Mesenchymal stem cell (in vitro differentiated cells and primary cell): ENCODE data around the gene NKAIN2.

Experiments used
- DNase-seq: peaks from one replicate; pipeline ENCODE4 v3.0.0-alpha.2; 2013
- H2AFZ ChIP-seq: one replicate; pipeline ENCODE4 v1.6.1; 2013; ENCODE audit warnings: low read depth, mild to moderate bottlenecking, control low read depth, inconsistent platforms, low read length, moderate library complexity
- H2AK5ac ChIP-seq: 2 replicates; pipeline ENCODE4 v1.6.1; 2013; ENCODE audit warnings: low read length, moderate library complexity, mild to moderate bottlenecking, inconsistent platforms; ENCODE audit not compliant: severe bottlenecking
- H2BK120ac ChIP-seq: one replicate; pipeline ENCODE4 v1.6.1; 2013; ENCODE audit warnings: low read depth, mild to moderate bottlenecking, inconsistent platforms, low read length, moderate library complexity
- H2BK12ac ChIP-seq, 2 experiments: one replicate each; pipeline ENCODE4 v1.6.1; 2013; ENCODE audit warnings: inconsistent platforms in 2 of 2, low read length in 2 of 2, mild to moderate bottlenecking in 2 of 2, moderate library complexity in 2 of 2, control low read depth in 1 of 2
- H2BK15ac ChIP-seq: one replicate; pipeline ENCODE4 v1.6.1; 2013; ENCODE audit warnings: mild to moderate bottlenecking, low read depth, inconsistent platforms; ENCODE audit not compliant: poor library complexity, severe bottlenecking
- H2BK5ac ChIP-seq: 2 replicates; pipeline ENCODE4 v1.6.1; 2013; ENCODE audit warnings: low read depth, mild to moderate bottlenecking, low read length, control low read depth, inconsistent platforms; ENCODE audit not compliant: poor library complexity, severe bottlenecking
- H3K14ac ChIP-seq, 2 experiments: one replicate each; pipeline ENCODE4 v1.6.1; 2013; ENCODE audit warnings: inconsistent platforms in 2 of 2, low read length in 2 of 2, control low read depth in 1 of 2, mild to moderate bottlenecking in 1 of 2, moderate library complexity in 1 of 2
- H3K18ac ChIP-seq, 2 experiments: one replicate each; pipeline ENCODE4 v1.6.1; 2013; ENCODE audit warnings: inconsistent platforms in 2 of 2, low read length in 2 of 2, control low read depth in 1 of 2, low read depth in 1 of 2, mild to moderate bottlenecking in 1 of 2
- H3K23ac ChIP-seq, 2 experiments: one replicate each; pipeline ENCODE4 v1.6.1; 2013; ENCODE audit warnings: inconsistent platforms in 2 of 2, low read length in 2 of 2, mild to moderate bottlenecking in 2 of 2, moderate library complexity in 2 of 2, control low read depth in 1 of 2
- H3K27ac ChIP-seq: 2 replicates; pipeline ENCODE4 v1.5.1; 2013; ENCODE audit warnings: mild to moderate bottlenecking, moderate library complexity, low read length, control low read depth, inconsistent platforms; ENCODE audit not compliant: poor library complexity, severe bottlenecking
- H3K27me3 ChIP-seq, 2 experiments: 2 replicates each; pipeline versions ENCODE4 v1.6.1 to v1.7.0; 2013; ENCODE audit warnings: low read length in 2 of 2, mild to moderate bottlenecking in 2 of 2, moderate library complexity in 2 of 2, control low read depth in 1 of 2, inconsistent platforms in 1 of 2; ENCODE audit not compliant: control insufficient read depth in 1 of 2, insufficient read depth in 1 of 2
- H3K36me3 ChIP-seq, 2 experiments: 2 replicates each; pipeline versions ENCODE4 v1.6.1 to v1.7.0; 2013; ENCODE audit warnings: low read length in 2 of 2, control low read depth in 1 of 2, inconsistent platforms in 1 of 2, low read depth in 1 of 2, mild to moderate bottlenecking in 1 of 2; ENCODE audit not compliant: insufficient read depth in 2 of 2, control insufficient read depth in 1 of 2
- H3K4ac ChIP-seq, 2 experiments: one replicate each; pipeline ENCODE4 v1.6.1; 2013; ENCODE audit warnings: inconsistent platforms in 2 of 2, low read length in 2 of 2, mild to moderate bottlenecking in 2 of 2, moderate library complexity in 2 of 2, control low read depth in 1 of 2, low read depth in 1 of 2
- H3K4me1 ChIP-seq: 2 replicates; pipeline ENCODE4 v1.6.1; 2013; ENCODE audit warnings: low read depth, low read length, control low read depth; ENCODE audit not compliant: control insufficient read depth, insufficient read depth
- H3K4me2 ChIP-seq: 2 replicates; pipeline ENCODE4 v1.6.1; 2013; ENCODE audit warnings: low read length, mild to moderate bottlenecking, inconsistent platforms; ENCODE audit not compliant: poor library complexity, severe bottlenecking
- H3K4me3 ChIP-seq, 2 experiments: 2 replicates each; pipeline versions ENCODE4 v1.5.1 to v1.7.0; 2013; ENCODE audit warnings: low read length in 2 of 2, mild to moderate bottlenecking in 2 of 2, control low read depth in 1 of 2, low read depth in 1 of 2; ENCODE audit not compliant: insufficient read depth in 1 of 2
- H3K79me1 ChIP-seq: replicated peaks from 2 replicates; pipeline ENCODE4 v1.6.1; 2013; ENCODE audit warnings: mild to moderate bottlenecking, control low read depth, low read length, inconsistent platforms; ENCODE audit not compliant: poor library complexity, severe bottlenecking
- H3K9ac ChIP-seq: 2 replicates; pipeline ENCODE4 v1.7.0; 2013; ENCODE audit warnings: mild to moderate bottlenecking, low read length, moderate library complexity
- H3K9me3 ChIP-seq: 2 replicates; pipeline ENCODE4 v1.7.0; 2013; ENCODE audit warnings: mild to moderate bottlenecking, low read length; ENCODE audit not compliant: control insufficient read depth
- H4K8ac ChIP-seq: one replicate; pipeline ENCODE4 v1.6.1; 2013; ENCODE audit warnings: inconsistent platforms, mild to moderate bottlenecking, low read length, moderate library complexity
- H4K91ac ChIP-seq: one replicate; pipeline ENCODE4 v1.6.1; 2013; ENCODE audit warnings: mild to moderate bottlenecking, low read length, inconsistent platforms
- WGBS: methylation state at CpG from one replicate; pipeline ENCODE4 v1.1.7; 2013; ENCODE audit warnings: mixed read lengths; 5-methylcytosine and 5-hydroxymethylcytosine counted together

NKAIN2 gene

GRCh38 chr6:124495665-124496190, 692.1 kb downstream of the NKAIN2 start:
- Histone ChIP-seq H3K27ac (no peak overlapping the region), H3K9me3 (no peaks in the 10 kb centered on the region), H4K8ac (no peak overlapping the region), H3K4ac (no peak overlapping the region), H2AFZ (no peak overlapping the region), H3K14ac (no peak overlapping the region), H4K91ac (no peak overlapping the region), H2AK5ac (no peak overlapping the region), H3K4me3 (no peak overlapping the region), H3K79me1 (no peaks in the 10 kb centered on the region), H2BK15ac (no peak overlapping the region), H3K9ac (no peak overlapping the region), H3K36me3 (no peaks in the 10 kb centered on the region), H3K27me3 (no peaks in the 10 kb centered on the region), H2BK120ac (no peak overlapping the region), H3K23ac (no peak overlapping the region), H2BK5ac (no peak overlapping the region), H3K18ac (no peak overlapping the region), H2BK12ac (no peak overlapping the region), H3K4me2 (no peak overlapping the region), H3K4me1 (no peaks in the 10 kb centered on the region)
- 96% methylated on average over 2 of the region's 2 CpGs for WGBS
- no peak for DNase-seq

GRCh38 chr6:124496334-124496733, 692.7 kb downstream of the NKAIN2 start:
- Histone ChIP-seq H3K4me3 (no peak overlapping the region), H3K18ac (no peak overlapping the region), H2AK5ac (no peak overlapping the region), H3K4ac (no peak overlapping the region), H3K14ac (no peak overlapping the region), H4K8ac (no peak overlapping the region), H2BK15ac (no peak overlapping the region), H3K4me1 (no peaks in the 10 kb centered on the region), H3K27ac (no peak overlapping the region), H2AFZ (no peak overlapping the region), H2BK5ac (no peak overlapping the region), H4K91ac (no peak overlapping the region), H2BK12ac (no peak overlapping the region), H3K9ac (no peak overlapping the region), H3K23ac (no peak overlapping the region), H3K79me1 (no peaks in the 10 kb centered on the region), H3K9me3 (no peaks in the 10 kb centered on the region), H3K4me2 (no peak overlapping the region), H3K27me3 (no peaks in the 10 kb centered on the region), H3K36me3 (no peaks in the 10 kb centered on the region), H2BK120ac (no peak overlapping the region)
- no peak for DNase-seq
- 100% methylated on average over 1 of the region's 1 CpG for WGBS

- WGBS = 82% methylated on average over 1 of the region's 2 CpGs
- no peak overlapping the region for H2BK120ac ChIP-seq
- no peak overlapping the region for H2BK15ac ChIP-seq
- H3K4ac ChIP-seq = no peak overlapping the region
- H2BK5ac ChIP-seq = no peak overlapping the region
- no peak for DNase-seq
- H3K79me1 ChIP-seq = no peaks in the 10 kb centered on the region
- peaks cover 7% of the 10 kb centered on the region for H3K9me3 ChIP-seq
- H3K4me2 ChIP-seq = no peak overlapping the region
- H2AFZ ChIP-seq = no peak overlapping the region
- no peaks in the 10 kb centered on the region for H3K4me1 ChIP-seq
- no peak overlapping the region for H3K23ac ChIP-seq
- no peak overlapping the region for H4K91ac ChIP-seq
- no peak overlapping the region for H3K27ac ChIP-seq
- H2AK5ac ChIP-seq = no peak overlapping the region
- no peaks in the 10 kb centered on the region for H3K27me3 ChIP-seq
- no peak overlapping the region for H3K18ac ChIP-seq
- no peak overlapping the region for H3K9ac ChIP-seq
- no peaks in the 10 kb centered on the region for H3K36me3 ChIP-seq
- no peak overlapping the region for H3K14ac ChIP-seq
- no peak overlapping the region for H3K4me3 ChIP-seq
- H4K8ac ChIP-seq = no peak overlapping the region
- H2BK12ac ChIP-seq = no peak overlapping the region
Observed at GRCh38 chr6:124512431-124512830, 708.8 kb downstream of the NKAIN2 start.

DNA sequence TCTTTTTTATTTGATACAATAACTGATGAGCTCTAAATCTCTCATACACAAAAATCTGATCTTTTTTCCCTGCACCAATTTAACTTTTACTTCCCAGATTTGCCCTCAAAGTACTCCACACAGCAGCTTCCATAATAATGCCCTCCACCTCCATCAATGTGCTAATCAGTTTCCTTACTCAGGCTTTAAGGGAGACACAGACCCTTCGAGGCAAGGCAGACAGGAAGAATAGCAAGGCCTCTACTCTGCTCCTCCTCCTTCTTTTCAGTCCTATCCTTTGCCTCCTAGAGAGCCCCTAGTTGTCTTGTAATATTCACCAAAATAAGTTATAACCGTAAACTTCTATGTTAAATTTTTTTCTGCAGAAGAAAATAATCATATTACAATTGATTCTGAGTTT, 713.7 kb downstream of the NKAIN2 start:
- Histone ChIP-seq H3K9me3 (no peaks in the 10 kb centered on the region), H2BK15ac (no peak overlapping the region), H3K4me3 (no peak overlapping the region), H2BK12ac (no peak overlapping the region), H2BK120ac (no peak overlapping the region), H3K9ac (no peak overlapping the region), H3K4me2 (no peak overlapping the region), H3K79me1 (no peaks in the 10 kb centered on the region), H2BK5ac (no peak overlapping the region), H4K8ac (no peak overlapping the region), H4K91ac (no peak overlapping the region), H3K27me3 (no peaks in the 10 kb centered on the region), H2AFZ (no peak overlapping the region), H3K23ac (no peak overlapping the region), H3K14ac (no peak overlapping the region), H3K4ac (no peak overlapping the region), H3K4me1 (no peaks in the 10 kb centered on the region), H2AK5ac (no peak overlapping the region), H3K36me3 (no peaks in the 10 kb centered on the region), H3K27ac (no peak overlapping the region), H3K18ac (no peak overlapping the region)
- WGBS = 44% methylated on average over 1 of the region's 2 CpGs
- DNase-seq = no peak
